ENCODE data around the gene ACER2. TPM values are rescaled to one million over a fixed set of nuclear protein-coding genes. Genes with fewer than 3 reads are reported as not detected.

Gene ACER2
- total RNA-seq, 1 donor from 2014 or later: 8.4 TPM

DNA sequence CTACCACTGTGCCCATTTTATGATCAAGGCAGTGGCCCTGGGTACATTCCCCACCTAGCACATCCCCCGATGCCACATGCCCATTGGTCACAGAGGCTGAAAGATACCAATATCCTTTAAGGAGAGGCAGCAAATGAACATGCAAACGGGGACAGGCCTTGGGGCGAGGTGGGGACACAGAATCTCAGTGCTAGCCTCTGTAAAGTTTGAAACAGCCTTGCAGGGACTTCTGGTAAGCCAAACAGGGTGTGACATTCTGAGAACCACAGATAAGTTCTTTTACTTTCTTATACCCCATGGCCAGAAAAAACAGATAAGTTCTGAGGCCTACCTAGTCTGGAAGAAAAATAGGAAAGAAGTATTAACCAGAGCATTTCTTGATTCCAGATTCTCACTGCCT is 60.5 kb downstream of the ACER2 start:
- H3K36me3 Mint-ChIP-seq (ENCODE audit: insufficient read depth): no peaks in the 10 kb centered on the region
- TF ChIP-seq, protein P1, sequence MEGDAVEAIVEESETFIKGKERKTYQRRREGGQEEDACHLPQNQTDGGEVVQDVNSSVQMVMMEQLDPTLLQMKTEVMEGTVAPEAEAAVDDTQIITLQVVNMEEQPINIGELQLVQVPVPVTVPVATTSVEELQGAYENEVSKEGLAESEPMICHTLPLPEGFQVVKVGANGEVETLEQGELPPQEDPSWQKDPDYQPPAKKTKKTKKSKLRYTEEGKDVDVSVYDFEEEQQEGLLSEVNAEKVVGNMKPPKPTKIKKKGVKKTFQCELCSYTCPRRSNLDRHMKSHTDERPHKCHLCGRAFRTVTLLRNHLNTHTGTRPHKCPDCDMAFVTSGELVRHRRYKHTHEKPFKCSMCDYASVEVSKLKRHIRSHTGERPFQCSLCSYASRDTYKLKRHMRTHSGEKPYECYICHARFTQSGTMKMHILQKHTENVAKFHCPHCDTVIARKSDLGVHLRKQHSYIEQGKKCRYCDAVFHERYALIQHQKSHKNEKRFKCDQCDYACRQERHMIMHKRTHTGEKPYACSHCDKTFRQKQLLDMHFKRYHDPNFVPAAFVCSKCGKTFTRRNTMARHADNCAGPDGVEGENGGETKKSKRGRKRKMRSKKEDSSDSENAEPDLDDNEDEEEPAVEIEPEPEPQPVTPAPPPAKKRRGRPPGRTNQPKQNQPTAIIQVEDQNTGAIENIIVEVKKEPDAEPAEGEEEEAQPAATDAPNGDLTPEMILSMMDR (IDR thresholded peaks at IDR 0.05; ENCODE audit: unreplicated experiment): no peak
- H3K27me3 Mint-ChIP-seq: peaks cover 20% of the 10 kb centered on the region
- no peaks in the 10 kb centered on the region for H3K4me1 Mint-ChIP-seq (ENCODE audit: low read depth)
- H3K4me3 Mint-ChIP-seq (ENCODE audit: low read depth): no peak overlapping the region
- no peaks in the 10 kb centered on the region for H3K9me3 Mint-ChIP-seq (ENCODE audit: low read depth)
- H3K27ac Mint-ChIP-seq: no peak overlapping the region
- DNase-seq (ENCODE audit: low spot score, unreplicated experiment): no peak

DNA sequence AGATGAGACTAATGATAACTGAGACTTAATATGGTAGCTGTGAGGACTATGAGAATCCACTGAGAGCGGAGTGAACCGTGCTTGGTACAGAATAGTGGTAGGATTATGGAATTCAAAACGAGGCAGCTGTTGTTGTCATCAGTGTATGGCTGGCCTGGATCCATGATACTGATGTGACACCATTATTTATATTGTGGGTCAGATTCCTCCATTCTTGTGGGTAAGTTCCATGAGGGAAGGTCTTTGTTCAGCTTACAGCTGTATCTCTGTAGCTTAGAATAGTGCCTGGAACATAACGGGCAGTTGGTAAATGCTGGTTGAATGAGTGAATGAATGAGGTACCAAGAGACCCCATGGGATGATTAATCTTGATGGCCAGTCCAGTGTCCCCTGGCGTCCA is 61.8 kb downstream of the ACER2 start:
- peaks cover 12% of the 10 kb centered on the region for H3K27me3 Mint-ChIP-seq
- H3K9me3 Mint-ChIP-seq (ENCODE audit: low read depth): no peaks in the 10 kb centered on the region
- H3K4me3 Mint-ChIP-seq (ENCODE audit: low read depth): no peak overlapping the region
- TF ChIP-seq, protein P1 (IDR thresholded peaks at IDR 0.05; ENCODE audit: unreplicated experiment): no peak
- no peak overlapping the region for H3K27ac Mint-ChIP-seq
- H3K36me3 Mint-ChIP-seq (ENCODE audit: insufficient read depth): no peaks in the 10 kb centered on the region
- no peak for DNase-seq (ENCODE audit: low spot score, unreplicated experiment)
- H3K4me1 Mint-ChIP-seq (ENCODE audit: low read depth): no peaks in the 10 kb centered on the region

DNA sequence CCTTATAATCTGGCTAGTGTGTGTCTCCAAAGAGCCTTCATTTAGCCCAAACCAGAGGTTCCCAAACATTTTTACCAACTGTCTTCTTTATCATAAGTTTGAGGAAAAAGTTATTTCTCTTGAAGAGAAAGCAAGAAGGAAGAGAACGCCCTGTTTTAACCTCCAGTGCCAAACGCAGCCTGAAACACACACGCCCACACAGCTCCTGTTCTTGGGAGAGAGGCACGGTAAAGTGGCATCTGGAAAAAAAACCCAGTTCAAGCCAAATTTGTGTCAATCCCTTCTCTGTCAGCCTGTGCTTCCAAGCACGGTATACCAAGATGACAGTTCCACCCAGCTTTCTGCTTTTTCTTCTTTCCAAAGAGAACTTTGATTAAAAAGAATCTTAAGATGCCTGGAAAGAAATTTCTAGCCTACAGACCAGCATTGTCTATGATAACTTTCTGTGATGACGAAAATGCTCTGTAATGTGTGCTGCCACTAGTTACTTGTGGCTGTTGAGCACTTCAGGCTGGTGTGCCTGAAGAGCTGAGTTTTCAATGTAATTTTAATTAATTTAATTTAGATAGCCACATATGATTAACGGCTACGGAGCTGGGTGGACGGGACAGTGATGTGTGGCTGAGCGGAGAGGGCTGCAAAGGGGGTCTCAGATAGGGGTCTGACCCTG is 62.3 kb downstream of the ACER2 start:
- Mint-ChIP-seq H3K27ac (no peak overlapping the region), H3K4me3 (ENCODE audit: low read depth) (no peak overlapping the region), H3K9me3 (ENCODE audit: low read depth) (no peaks in the 10 kb centered on the region), H3K36me3 (ENCODE audit: insufficient read depth) (no peaks in the 10 kb centered on the region), H3K4me1 (ENCODE audit: low read depth) (no peaks in the 10 kb centered on the region), H3K27me3 (peaks cover 12% of the 10 kb centered on the region)
- DNase-seq (ENCODE audit: low spot score, unreplicated experiment): no peak
- TF ChIP-seq, protein P1 (IDR thresholded peaks at IDR 0.05; ENCODE audit: unreplicated experiment): no peak

DNA sequence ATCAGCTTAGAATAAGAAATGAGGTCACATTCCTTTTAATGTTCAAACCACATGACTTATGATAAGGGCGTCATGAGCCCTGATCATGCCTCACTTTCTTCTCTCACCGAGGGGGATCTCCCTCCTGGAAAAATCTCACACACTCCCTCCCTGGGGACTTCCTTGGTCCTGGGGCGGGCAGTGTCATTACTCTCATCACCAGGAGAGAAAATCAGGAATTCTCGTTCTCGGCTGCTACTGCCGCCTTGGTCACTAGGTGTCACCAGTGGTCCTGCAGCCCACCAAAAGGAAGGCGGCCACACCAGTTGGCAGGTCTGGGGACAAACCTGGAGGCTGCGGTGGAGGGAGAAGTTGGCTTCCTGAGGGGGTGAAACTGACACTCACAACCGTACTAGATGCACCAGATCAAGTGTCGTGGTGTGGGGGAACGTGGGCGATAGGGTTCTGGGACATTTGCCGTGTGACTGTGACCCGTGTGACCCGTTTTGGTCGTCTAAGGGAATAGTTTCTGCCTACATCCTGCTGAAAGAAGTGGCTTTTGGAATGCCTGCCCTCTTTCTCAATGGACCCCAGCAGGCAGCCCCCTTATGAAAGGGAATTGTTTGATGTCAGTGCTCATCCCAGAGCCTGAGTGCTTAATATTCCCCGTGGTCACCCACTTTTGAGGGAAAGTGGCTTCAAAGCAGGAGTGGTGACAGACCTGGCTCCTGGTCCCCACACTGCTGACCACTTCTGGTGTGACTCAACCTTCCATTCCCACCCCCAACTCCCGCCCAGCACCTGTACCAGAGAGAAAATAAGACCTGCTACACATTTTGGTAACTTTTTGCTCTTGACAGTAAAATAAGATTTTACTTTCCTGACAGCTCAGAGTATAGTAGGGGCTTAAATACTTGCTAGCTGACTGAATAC is 63.2 kb downstream of the ACER2 start:
- Mint-ChIP-seq H3K4me3 (ENCODE audit: low read depth) (no peak overlapping the region), H3K36me3 (ENCODE audit: insufficient read depth) (no peaks in the 10 kb centered on the region), H3K9me3 (ENCODE audit: low read depth) (no peaks in the 10 kb centered on the region), H3K27ac (no peak overlapping the region), H3K27me3 (peaks cover 12% of the 10 kb centered on the region), H3K4me1 (ENCODE audit: low read depth) (no peaks in the 10 kb centered on the region)
- peak; percentile 50 for DNase-seq (ENCODE audit: low spot score, unreplicated experiment)
- TF ChIP-seq, protein P1 (IDR thresholded peaks at IDR 0.05; ENCODE audit: unreplicated experiment): peak; percentile 80

DNA sequence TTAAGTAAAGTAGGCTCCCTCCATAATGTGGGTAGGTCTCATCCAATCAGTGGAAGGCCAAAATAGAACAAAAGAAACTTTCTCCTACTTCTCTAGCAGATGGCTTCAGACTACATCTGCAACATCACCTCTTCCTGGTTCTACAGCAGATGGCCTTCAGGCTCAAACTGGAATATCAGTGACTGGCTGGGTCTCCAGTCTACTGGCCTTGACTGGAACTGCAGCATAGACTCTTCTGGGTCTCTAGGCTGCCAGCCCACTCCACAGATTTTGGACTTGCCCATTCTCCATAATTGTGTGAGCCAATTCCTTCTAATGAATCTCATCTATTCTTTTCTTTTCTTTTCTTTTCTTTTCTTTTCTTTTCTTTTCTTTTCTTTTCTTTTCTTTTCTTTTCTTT is 64.8 kb downstream of the ACER2 start:
- peaks cover 12% of the 10 kb centered on the region for H3K27me3 Mint-ChIP-seq

More for the DNA sequence above, 64.8 kb downstream of the ACER2 start:
- H3K27ac Mint-ChIP-seq: no peak overlapping the region
- H3K4me1 Mint-ChIP-seq (ENCODE audit: low read depth): no peaks in the 10 kb centered on the region
- no peaks in the 10 kb centered on the region for H3K36me3 Mint-ChIP-seq (ENCODE audit: insufficient read depth)
- H3K9me3 Mint-ChIP-seq (ENCODE audit: low read depth): no peaks in the 10 kb centered on the region
- TF ChIP-seq, protein P1 (IDR thresholded peaks at IDR 0.05; ENCODE audit: unreplicated experiment): no peak
- H3K4me3 Mint-ChIP-seq (ENCODE audit: low read depth): no peak overlapping the region
- no peak for DNase-seq (ENCODE audit: low spot score, unreplicated experiment)

Measured in progenitor cell of endocrine pancreas (in vitro differentiated cells).